ENCODE data around the gene QRFP.

GRCh38 chr9:130890124-130890523 is 6.5 kb downstream of the QRFP start:
- TF ChIP-seq CTCF (IDR thresholded peaks at IDR 0.05; ENCODE audit: insufficient read depth, low read length, poor library complexity, severe bottlenecking) (no peak), EZH2phosphoT487 (conservative IDR thresholded peaks at IDR 0.05; ENCODE audit: low read length) (no peak)

Data from SU-DHL-6 (cell line).